Retinal pigment epithelial cell (primary cell): Measurements from ENCODE around the gene DYNAP.

Experiments
- DNase-seq: peaks from one replicate; pipeline ENCODE4 v3.0.0-alpha.2; 2010; ENCODE audit warnings: low read depth
- H3K4me3 ChIP-seq: 2 replicates; pipeline ENCODE4 v1.5.1; 2011; ENCODE audit warnings: mild to moderate bottlenecking, low read length, control low read depth, moderate library complexity
- CTCF ChIP-seq: conservative IDR thresholded peaks from 2 replicates; pipeline ENCODE4 v1.5.1; 2011; ENCODE audit warnings: low read depth, low read length, control low read depth, inconsistent platforms

The DYNAP gene

GRCh38 chr18:54580202-54580729 lies 10.8 kb upstream of the DYNAP start:
- no peak for DNase-seq
- TF ChIP-seq CTCF = no peak
- no peak overlapping the region for H3K4me3 ChIP-seq

GRCh38 chr18:54584065-54584464 lies 7.0 kb upstream of the DYNAP start:
- no peak for TF ChIP-seq CTCF

GRCh38 chr18:54585743-54586142 lies 5.3 kb upstream of the DYNAP start:
- no peak overlapping the region for H3K4me3 ChIP-seq

More at GRCh38 chr18:54584065-54584464, 7.0 kb upstream of the DYNAP start:
- DNase-seq = no peak
- H3K4me3 ChIP-seq = no peak overlapping the region

GRCh38 chr18:54604211-54604610 lies 13.2 kb downstream of the DYNAP start:
- no peak overlapping the region for H3K4me3 ChIP-seq
- TF ChIP-seq CTCF = no peak
- DNase-seq = no peak

More at GRCh38 chr18:54585743-54586142, 5.3 kb upstream of the DYNAP start:
- DNase-seq = no peak
- TF ChIP-seq CTCF = no peak

GRCh38 chr18:54606835-54607212 lies 15.8 kb downstream of the DYNAP start:
- TF ChIP-seq CTCF = no peak
- no peak overlapping the region for H3K4me3 ChIP-seq
- no peak for DNase-seq

- TF ChIP-seq CTCF = no peak
- DNase-seq = no peak
- peak overlapping the region; percentile 19 for H3K4me3 ChIP-seq
Observed at GRCh38 chr18:54607213-54608027, 16.4 kb downstream of the DYNAP start.
